Right forelimb (tissue), 1 donor: ENCODE data around the gene POLR2J.
A peak's percentile ranks its signal among the peaks of the same experiment; 100 is the strongest.
"Not testable (repeated sequence)": the region's sequence is repeated elsewhere in the genome, so short reads cannot be mapped to it uniquely, and the experiment has no call there.

Experiments
- DNase-seq: peaks from one replicate; pipeline ENCODE4 v3.0.0-alpha.2; 2018

Gene POLR2J

DNA sequence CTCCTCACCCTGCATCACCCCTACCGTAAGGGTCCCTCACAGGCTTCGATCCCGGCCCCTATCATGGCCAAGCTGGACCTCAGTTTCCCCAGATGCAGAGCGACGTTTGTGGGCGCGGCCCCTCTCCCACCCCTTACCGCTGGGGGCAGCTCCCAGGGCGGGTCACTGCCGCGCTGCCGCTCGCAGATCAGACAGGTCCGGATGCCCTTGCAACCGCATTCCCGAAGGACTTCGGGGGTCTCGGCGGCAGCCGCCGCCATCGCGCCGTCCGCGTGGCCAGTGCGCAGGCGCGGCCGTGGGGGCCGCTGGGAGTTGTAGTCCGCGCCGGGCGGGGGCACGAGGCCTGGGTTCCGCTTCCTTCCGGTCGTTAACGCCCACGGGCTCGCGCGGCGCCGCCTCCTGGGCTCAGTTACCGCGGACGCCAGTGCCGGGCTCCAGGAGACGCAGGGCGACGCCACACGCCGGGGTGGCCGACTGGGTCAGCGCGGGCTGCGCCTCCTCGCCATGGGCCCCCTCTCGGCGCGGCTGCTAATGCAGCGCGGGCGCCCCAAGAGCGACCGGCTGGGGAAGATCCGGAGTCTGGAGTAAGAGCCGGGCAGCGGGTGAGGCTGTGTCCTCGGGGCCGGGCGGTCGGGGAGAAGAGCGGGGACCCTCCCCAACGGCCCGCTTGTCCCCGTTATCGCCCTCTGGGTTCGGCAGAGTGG, 14.0 kb downstream of the POLR2J start, which contains the start of the genes ALKBH4 and LRWD1:
Gene ALKBH4 (minus strand): TSS at position 287 of the 704 bp plus-strand sequence. CDS start 27 bp downstream, at position 260.
Gene LRWD1 (plus strand): TSS at position 408 of the 704 bp plus-strand sequence. CDS start 97 bp downstream, at position 505.
- DNase-seq = peak; percentile 96

DNA sequence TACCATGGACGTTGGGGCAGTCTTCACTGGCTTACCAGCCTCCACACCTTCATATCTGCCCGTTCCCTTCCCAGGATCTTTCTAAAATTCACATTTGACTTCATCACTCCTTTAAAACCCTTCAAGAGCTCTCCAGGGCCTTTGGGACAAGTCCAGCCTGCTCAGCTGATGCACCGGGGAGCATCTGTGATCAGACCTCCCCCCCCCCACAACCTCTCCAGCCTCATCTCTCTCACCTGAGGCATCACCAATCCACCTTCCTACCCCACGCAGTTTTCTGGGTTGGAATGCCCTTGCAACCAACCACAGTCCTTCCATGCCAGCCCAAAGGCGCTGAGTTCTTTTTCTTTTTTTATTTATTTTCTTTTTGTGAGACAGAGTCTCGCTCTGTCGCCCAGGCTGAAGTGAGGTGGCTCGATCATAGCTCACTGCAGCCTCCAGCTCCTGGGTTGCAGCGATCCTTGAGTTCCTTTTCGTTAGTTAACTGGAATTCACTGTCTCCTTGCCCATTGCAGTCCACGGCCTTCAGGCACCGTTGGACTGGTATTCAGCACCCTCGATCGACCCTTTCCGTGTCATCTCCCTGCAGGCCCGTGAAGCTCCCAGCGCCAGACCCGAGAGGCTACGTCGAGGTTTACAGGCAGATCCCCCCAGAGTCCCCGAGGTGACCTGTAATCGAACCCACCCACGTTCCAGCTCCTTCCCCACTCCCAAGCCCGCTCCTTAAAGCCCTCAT, 14.7 kb downstream of the POLR2J start:
- DNase-seq = no peak

DNA sequence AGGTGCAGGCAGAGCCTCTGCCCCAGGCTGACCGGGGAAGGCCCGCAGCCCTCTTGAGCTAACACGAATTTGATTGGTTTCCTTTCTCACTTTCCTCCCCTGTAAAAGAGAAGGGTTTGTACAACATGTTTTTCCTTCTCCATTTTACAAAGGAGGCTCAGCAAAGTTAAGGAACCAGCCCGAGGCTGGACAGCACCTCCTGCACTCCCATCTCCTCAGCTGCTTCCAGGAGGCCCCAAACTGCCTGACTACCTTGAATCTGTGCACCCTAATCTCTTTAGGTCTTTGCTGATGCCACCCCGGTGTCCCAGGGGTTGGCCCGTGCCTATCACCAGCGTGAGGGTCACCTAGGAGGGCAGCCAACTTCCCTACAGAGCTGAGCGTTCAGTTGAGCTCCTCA, 18.3 kb downstream of the POLR2J start:
- DNase-seq = no peak

DNA sequence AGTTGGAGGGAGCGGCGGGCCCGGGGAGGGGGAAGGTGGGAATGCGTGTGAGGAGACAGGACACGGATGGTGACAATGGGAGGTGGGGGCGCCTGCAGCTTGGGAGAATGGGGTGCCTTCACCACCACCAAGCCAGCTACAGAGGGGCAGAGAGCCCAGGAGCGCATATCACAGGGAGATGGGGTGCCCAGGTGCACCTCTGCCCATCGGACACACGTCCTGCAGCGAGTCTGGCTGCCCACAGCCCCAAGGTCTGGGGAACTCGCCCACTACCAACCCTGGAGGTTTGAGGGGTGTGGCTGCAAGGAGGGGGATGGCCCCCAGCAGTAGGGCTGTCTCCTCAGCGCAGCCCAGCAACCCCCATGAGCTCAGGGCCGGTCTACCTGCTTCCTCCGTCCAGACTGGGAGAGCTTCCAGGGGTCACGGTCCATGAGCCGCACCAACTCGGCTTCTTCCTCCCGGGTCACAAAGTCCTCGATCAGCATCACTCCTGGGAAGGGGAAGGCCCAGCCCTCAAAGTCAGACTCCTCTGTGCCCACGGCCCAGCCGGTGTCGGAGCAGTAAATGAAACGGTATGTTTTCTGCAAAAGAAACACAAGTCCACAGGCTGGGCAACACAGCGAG, 19.4 kb downstream of the POLR2J start:
- no peak for DNase-seq

DNA sequence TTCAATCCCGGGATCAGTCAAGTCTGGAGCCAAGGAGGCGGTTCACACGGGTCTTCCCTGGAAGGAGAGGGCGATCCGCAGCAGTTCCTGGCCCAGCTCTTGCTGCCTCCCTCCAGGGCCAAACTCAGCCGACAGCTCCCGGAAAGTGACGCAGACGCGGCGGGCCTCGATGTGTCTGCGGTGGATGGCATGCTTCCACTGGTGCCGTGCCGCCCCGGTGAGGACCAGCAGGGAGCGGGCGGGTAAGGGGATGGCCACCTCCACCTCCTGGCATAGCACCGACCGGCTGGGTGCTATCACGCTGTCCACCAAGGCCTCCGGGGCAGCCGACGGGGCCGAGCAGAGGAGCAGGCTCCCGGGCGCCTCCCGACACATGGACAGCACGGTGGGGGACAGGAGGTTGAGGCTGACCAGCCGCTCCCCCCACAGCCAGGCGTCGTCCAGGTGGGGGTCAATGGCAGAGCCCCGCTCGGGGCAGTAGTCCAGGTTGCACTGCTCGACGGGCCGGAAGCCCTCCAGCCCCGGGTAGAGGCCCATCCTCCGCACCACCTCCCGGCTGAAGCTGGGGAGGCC, 21.3 kb downstream of the POLR2J start:
- no peak for DNase-seq

DNA sequence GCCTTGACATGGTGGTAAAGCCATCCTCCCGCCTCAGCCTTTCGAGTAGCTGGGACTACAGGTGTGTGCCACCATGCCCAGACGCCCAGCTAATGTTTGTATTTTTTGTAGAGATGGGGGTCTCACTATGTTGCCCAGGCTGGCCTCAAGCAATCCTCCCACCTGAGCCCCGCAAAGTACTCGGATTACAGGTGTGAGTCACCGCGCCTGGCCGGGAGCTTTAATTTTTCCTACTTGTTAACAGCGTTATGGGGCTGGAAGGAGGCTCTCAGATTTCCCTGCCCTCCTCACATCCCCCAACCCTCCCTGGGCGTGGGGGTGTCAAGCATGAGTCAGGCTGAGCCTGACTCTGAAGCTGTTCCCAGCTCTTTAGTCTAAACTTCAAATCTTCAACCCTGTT, 22.4 kb downstream of the POLR2J start:
- no peak for DNase-seq

DNA sequence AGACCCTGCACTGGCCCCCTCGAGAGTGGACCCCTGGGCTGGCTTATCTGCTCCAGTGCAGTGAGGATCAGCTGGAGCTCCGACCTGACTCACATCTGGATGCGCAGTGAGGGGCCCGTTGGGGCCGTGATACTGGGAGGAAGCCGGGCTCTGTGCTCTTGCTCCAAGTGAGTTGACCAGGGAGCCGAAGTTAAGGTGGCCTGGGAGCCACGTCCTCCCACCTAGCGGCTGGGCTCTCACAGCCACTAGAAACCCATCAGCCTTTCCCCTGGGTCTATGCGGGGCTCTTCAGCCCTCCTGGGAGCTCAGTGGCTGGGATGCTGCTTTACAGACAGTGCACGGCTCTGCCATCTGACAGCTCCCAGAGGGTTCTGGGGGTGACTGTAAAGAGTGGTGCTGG, 23.1 kb downstream of the POLR2J start:
- no peak for DNase-seq

DNA sequence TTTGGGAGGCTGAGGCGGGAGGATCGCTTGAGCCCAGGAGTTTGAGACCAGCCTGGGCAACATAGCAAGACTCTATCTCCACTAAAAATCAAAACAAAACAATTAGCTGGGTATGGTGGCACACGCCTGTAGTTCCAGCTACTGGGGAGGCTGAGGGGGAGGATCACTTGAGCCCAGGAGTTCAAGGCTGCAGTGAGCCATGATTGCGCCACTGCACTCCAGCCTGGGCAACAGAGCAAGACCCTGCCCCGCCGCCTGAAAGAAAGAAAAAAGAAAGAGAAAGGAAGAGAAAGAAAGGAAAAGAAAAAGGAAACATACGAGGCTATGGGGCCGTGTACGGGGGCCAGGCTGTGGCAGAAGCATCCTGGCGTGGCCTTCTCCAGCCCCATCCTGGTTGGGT, 23.8 kb downstream of the POLR2J start:
- DNase-seq = not testable (repeated sequence)

DNA sequence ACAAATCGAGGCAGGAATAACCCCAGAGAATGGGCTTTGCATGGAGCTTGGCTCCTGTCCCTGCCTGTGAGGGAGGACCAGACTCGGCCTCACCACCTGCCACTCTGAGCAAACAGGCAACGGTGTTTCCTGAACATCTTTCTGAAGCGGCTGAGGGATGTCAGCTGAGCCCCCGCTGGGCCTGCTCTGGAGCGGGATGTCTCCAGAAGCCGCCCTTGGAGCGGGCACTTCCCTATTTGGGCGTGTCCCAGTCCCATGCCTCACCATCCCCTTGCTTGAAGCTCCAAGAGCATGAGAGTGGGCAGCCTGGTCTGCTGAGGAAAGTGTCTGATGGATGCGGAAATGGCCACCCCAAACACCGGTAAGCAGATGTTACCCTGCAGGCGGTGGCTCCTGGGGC, 24.3 kb downstream of the POLR2J start:
- DNase-seq = no peak

DNA sequence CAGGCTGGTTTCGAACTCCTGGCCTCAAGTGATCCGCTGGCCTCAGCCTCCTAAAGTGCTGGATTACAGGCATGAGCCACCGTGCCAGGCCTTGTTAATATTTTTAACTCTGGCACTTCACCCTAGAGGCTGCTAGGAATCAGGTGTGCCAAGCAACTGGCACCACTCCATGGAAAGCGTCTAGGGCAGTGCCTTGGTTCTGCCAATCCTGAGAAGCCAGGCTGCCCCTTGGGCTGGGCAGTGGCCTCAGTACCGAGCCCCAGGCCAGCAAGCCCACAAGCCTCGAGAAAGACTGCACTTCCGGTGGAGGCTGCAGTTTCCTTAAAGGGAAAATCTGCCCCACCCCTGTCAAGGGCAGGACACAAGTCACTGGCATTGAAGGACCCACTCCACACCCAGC, 25.4 kb downstream of the POLR2J start:
- no peak for DNase-seq

DNA sequence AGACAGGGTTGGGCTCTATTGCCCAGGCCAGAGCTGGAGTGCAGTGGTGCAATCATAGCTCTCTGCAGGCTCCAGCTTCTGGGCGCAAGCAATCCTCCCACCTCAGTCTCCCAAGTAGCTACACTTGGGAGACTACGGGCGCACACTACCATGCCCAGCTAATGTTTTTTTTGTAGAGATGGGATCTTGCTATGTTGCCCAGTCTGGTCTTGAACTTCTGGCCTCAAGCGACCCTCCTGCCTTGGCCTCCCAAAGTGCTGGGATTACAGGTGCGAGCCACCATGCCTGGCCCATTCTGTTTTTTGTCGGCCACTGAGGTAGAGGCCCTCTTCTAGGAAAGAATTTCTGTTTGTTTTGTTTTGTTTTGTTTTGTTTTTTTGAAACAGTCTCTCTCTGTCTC, 26.3 kb downstream of the POLR2J start:
- DNase-seq = no peak

DNA sequence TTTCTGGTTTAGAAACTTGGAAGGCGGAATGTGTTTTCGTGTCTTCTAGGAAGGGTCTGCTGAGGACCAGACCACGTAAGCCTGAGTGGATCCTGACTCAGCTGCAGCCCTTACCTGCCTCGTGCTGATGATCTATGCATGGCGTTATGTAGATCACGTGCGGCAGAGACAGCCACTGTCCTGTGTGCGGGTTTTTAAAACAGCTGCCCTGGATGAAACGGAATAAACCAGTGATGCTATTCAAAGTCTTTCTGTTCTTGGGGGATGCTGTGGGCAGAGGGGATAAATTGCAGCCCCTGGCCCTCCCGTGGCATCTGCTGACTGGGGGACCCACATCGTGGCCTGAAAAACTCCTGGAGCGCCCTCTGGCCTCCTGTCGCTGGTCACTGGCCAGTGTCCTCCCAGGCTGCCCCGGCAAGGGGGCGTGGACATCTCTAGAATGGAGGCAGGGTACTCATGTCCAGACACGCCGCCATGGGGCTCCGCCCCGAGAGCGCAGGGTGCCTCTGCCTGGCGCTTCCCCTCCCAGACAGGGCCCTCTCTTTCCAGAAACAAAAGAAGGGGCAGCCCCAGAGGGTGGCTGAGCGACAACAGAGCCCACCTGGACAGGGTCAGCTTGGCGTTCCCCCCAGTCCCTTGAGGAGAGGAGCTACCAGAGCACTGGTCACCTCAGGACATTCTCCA, 27.2 kb downstream of the POLR2J start:
- no peak for DNase-seq

DNA sequence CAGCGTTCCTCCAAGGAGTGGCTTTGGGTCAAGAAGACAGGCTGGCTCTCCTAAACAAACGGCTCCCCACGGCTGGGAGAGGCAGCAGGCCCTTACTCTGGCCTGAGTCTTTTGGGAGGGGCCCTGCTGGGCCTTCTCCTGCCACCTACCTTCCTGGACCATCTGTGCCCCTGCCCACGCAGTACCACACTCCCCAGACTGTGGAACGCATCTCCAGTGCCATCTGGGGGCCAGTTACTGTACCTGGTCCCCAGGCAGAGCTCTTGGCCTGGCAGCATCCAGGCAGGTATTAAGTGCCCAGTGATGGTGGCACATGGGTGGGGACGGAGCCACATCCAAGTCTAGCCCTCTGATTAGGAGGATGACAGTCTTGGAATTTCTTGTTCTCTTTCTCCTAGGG, 28.5 kb downstream of the POLR2J start:
- DNase-seq = no peak

DNA sequence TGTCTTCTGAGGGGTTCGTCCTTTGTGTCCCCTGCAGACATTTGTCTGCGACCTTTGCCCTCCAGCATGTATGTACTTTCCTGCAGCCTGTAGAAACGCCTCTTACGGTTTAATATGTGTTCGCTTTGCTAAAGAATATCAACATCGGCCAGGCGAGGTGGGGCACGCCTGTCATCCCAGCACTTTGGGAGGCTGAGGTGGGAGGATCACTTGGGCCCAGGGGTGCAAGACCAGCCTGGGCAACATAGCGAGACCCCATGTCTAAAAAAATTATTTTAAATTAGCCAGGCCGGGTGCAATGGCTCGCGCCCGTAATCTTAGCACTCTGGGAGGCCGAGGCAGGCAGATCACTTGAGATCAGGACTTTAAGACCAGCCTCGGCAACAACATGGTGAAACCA, 29.6 kb downstream of the POLR2J start:
- DNase-seq = no peak

DNA sequence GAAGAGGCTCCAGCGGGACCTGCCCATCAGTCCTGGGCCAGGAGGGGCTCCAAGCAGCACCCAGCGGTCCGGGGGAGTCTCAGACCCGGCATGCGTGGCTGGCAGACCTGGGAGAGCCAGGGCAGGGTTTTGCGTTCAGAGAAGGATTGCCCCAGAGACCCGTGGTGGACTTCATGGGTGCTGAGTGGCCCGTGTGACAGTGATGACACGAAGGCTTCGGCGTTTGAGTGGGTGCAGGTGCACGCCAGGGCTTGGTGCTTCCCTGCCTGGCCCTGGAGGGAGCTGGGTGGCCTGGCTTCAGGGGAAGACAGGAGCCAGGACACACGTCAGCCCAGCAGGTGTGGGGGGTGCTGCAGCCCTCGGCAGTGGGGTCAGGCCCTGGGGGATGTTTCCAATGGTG, 31.4 kb downstream of the POLR2J start:
- no peak for DNase-seq

DNA sequence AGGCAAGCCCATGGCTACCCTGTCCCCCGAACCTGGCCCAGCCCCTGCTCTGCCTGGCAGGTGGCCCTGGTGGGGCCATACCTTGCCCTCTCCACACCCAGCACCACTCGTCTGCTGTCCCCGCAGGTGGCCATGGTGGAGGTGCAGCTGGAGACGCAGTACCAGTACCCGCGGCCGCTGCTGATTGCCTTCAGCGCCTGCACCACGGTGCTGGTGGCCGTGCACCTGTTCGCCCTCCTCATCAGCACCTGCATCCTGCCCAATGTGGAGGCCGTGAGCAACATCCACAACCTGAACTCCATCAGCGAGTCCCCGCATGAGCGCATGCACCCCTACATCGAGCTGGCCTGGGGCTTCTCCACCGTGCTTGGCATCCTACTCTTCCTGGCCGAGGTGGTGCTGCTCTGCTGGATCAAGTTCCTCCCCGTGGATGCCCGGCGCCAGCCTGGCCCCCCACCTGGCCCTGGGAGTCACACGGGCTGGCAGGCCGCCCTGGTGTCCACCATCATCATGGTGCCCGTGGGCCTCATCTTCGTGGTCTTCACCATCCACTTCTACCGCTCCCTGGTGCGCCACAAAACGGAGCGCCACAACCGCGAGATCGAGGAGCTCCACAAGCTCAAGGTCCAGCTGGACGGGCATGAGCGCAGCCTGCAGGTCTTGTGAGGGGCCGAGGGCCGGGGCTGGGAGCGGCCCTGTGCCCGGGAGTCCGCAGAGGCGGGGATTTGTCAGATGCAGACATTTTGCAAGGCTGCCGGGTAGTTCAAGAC, 32.1 kb downstream of the POLR2J start:
- DNase-seq = no peak

DNA sequence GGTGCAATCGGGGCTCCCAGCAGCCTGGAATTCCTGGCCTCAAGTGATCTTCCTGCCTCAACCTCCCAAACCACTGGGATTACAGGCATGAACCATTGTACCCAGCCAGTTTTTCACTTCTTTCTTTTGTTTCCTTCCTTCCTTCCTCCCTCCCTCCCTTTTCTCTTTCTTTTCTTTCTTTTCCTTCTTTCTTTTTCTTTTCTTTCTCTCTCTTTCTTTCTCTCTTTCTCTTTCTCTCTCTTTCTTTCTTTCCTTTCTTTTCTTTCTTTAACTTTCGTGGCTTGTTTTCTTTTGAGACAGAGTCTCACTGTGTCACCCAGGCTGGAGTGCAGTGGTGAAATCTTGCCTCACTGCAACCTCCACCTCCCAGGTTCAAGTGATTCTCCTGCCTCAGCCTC, 33.0 kb downstream of the POLR2J start:
- no peak for DNase-seq

DNA sequence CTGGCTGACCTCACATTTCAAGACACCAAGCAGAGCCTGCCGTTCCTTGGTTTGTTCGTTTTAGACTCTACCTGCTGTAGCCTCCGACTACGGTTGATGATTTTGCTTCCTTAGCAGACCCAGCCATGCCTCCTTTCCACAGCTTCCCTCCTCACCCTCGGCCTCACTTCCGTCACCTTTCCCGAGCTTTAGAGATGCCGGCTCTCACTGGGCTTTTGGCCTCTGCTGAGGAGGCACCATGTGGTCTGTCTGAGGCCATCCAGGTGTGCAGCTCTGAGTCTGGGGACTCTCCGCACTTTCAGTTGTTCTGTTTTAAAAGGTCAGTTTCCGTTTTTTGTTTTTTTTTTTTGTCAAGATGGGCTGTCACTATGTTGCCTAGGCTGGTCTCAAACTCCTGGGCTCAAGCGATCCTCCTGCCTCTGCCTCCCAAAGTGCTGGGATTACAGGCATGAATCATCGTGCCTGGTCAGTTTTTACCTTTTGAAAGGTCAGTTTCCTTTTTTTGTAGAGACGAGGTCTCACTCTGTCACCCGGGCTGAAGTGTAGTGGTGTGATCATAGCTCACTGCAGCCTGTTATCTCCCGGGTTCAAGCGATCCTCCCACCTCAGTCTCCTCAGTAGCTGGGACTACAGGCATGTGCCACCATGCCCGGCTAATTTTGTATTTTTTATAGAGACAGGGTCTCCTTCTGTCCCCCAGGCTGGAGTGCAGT, 33.6 kb downstream of the POLR2J start:
- DNase-seq = no peak

DNA sequence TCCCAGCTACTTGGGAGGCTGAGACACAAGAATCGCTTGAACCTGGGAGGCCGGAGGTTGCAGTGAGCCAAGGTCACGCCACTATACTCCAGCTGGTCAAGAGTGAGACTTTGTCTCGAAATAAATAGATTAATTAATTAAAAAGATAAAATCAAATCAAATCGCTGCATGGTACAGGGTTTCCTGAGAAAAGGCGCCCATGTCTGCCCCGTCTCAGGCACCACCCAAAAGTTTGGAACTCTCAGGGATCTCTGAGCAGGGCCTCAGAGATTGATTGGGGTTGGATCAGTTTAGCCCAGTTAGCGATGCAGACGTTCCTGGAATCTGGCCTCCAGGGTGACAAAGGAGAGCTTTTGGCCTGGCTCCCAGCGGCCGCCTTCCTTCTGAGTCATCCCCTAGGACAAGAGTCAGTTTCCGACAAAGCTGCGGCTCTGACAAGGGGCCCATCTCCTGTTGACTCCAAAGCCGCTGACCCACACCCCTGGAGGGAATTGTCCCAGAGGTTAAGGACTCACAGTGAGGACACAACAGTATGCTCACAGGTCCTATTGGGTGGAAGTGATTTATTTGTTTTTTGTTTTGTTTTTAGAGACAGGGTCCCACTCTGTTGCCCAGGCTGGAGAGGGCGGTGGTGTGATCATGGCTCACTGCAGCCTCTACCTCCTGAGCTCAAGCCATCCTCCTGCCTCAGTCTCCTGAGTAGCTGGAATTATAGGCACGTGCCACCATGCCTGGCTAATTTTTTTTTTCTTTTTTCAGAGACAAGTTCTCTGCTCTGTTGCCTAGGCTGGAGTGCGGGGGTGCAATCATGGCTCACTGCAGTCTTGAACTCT, 38.5 kb downstream of the POLR2J start:
- DNase-seq = no peak

DNA sequence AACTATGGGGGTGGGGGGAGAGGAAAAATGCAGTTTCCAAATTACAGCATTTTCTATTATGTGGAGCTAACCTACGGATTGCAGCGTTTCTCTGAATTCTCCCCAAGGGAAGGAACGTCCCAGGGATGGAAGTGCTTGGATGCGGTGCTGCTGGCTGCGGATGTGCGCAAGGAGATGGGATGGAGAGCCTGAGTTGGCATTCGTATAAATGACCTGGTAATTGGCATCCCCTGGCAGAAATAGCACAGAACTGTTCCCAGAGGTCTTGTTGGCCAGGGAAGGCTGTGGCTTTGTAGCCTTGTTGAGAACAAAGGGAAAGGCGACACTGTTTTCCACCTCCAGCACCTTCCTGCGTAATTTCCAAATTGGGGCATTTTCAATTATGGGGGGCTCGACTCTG, 42.6 kb downstream of the POLR2J start:
- DNase-seq = no peak
